GM23338 (cell line): ENCODE measurements around the gene NFKBIA. TPM values are rescaled to one million over a fixed set of nuclear protein-coding genes. Genes with fewer than 3 reads are reported as not detected.

Experiments
- CREB1 ChIP-seq: fragments of 250-450 bp; sonication (Bioruptor Pico); IDR thresholded peaks from 2 replicates; pipeline ENCODE4 v1.5.0; 2020; ENCODE audit warnings: low read depth, mild to moderate bottlenecking, moderate library complexity
- EZH2phosphoT487 ChIP-seq: fragments of 200-600 bp; sonication (generic); IDR thresholded peaks from one replicate; pipeline ENCODE4 v1.8.1; 2018; ENCODE audit warnings: antibody characterized with exemption; ENCODE audit not compliant: unreplicated experiment
- JUNB ChIP-seq: IDR thresholded peaks from one replicate; pipeline ENCODE4 v1.6.1; 2016; ENCODE audit warnings: antibody characterized with exemption; ENCODE audit not compliant: unreplicated experiment
- POLR2AphosphoS5 ChIP-seq: IDR thresholded peaks from 2 replicates; pipeline ENCODE4 v1.6.1; 2016; ENCODE audit warnings: antibody characterized with exemption, low read depth
- STAT1 ChIP-seq: IDR thresholded peaks from one replicate; pipeline ENCODE4 v1.6.1; 2016; ENCODE audit warnings: antibody characterized with exemption; ENCODE audit not compliant: unreplicated experiment
- ZNF114 ChIP-seq: fragments of 250-450 bp; sonication (Bioruptor Pico); IDR thresholded peaks from 2 replicates; pipeline ENCODE4 v1.5.0; 2020; ENCODE audit warnings: mild to moderate bottlenecking, moderate library complexity
- ZNF331 ChIP-seq: fragments of 250-450 bp; sonication (Bioruptor Pico); IDR thresholded peaks from 2 replicates; pipeline ENCODE4 v1.5.0; 2020; ENCODE audit warnings: low read depth, mild to moderate bottlenecking, moderate library complexity
- polyA plus RNA-seq: library from polyadenylated mRNA; unstranded; fragments of >200 nt; fragmentation: Nextera tagmentation; extraction: Ambion mirVana; gene quantifications from 2 replicates; pipeline ENCODE4 v1.2.1, GENCODE V29; 2016
- total RNA-seq: library from RNA; depleted of rRNA; stranded (reverse); fragments of >200 nt; shearing (Covaris generic); gene quantifications from 2 replicates; pipeline ENCODE4 v1.2.3, GENCODE V29; 2014
- TF ChIP-seq, protein P1 (sequence below): fragments of 250-450 bp; sonication (Bioruptor Pico); IDR thresholded peaks from 2 replicates; pipeline ENCODE4 v1.5.0; 2020; ENCODE audit warnings: mild to moderate bottlenecking, moderate library complexity
- TF ChIP-seq, protein P2 (sequence below), 2 experiments: fragments of 200-600 bp in 1 of 2; sonication (generic) in 1 of 2; conservative IDR thresholded peaks; 2 replicates each; pipeline versions ENCODE4 v1.5.1 to v1.6.1; 2016 to 2017; ENCODE audit warnings: antibody characterized with exemption in 2 of 2, low read depth in 2 of 2, mild to moderate bottlenecking in 2 of 2, moderate library complexity in 1 of 2
- TF ChIP-seq, protein P3 (sequence below): IDR thresholded peaks from 2 replicates; pipeline ENCODE4 v1.6.1; 2016; ENCODE audit warnings: antibody characterized with exemption

NFKBIA gene
- total and polyA plus RNA-seq, 2 experiments from 2014 or later = 33.4 to 41.3 TPM

DNA sequence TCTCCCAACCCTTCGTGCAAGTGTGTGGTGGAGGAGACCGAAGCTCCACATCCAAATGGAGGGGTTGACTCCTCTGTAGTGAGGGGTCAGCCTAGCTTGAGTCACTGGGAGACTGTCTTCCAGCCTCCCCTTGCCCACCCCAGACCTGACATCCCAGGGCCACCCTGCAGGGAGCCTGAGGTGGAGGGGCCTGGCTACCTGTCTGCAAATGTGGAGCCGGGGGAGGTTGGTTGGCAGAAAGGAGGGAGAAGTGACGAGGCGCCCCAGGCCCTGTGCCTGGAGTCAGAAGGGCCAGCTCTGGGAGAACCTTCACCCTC, 37.5 kb downstream of the NFKBIA start (continued):
- TF ChIP-seq, protein P1, sequence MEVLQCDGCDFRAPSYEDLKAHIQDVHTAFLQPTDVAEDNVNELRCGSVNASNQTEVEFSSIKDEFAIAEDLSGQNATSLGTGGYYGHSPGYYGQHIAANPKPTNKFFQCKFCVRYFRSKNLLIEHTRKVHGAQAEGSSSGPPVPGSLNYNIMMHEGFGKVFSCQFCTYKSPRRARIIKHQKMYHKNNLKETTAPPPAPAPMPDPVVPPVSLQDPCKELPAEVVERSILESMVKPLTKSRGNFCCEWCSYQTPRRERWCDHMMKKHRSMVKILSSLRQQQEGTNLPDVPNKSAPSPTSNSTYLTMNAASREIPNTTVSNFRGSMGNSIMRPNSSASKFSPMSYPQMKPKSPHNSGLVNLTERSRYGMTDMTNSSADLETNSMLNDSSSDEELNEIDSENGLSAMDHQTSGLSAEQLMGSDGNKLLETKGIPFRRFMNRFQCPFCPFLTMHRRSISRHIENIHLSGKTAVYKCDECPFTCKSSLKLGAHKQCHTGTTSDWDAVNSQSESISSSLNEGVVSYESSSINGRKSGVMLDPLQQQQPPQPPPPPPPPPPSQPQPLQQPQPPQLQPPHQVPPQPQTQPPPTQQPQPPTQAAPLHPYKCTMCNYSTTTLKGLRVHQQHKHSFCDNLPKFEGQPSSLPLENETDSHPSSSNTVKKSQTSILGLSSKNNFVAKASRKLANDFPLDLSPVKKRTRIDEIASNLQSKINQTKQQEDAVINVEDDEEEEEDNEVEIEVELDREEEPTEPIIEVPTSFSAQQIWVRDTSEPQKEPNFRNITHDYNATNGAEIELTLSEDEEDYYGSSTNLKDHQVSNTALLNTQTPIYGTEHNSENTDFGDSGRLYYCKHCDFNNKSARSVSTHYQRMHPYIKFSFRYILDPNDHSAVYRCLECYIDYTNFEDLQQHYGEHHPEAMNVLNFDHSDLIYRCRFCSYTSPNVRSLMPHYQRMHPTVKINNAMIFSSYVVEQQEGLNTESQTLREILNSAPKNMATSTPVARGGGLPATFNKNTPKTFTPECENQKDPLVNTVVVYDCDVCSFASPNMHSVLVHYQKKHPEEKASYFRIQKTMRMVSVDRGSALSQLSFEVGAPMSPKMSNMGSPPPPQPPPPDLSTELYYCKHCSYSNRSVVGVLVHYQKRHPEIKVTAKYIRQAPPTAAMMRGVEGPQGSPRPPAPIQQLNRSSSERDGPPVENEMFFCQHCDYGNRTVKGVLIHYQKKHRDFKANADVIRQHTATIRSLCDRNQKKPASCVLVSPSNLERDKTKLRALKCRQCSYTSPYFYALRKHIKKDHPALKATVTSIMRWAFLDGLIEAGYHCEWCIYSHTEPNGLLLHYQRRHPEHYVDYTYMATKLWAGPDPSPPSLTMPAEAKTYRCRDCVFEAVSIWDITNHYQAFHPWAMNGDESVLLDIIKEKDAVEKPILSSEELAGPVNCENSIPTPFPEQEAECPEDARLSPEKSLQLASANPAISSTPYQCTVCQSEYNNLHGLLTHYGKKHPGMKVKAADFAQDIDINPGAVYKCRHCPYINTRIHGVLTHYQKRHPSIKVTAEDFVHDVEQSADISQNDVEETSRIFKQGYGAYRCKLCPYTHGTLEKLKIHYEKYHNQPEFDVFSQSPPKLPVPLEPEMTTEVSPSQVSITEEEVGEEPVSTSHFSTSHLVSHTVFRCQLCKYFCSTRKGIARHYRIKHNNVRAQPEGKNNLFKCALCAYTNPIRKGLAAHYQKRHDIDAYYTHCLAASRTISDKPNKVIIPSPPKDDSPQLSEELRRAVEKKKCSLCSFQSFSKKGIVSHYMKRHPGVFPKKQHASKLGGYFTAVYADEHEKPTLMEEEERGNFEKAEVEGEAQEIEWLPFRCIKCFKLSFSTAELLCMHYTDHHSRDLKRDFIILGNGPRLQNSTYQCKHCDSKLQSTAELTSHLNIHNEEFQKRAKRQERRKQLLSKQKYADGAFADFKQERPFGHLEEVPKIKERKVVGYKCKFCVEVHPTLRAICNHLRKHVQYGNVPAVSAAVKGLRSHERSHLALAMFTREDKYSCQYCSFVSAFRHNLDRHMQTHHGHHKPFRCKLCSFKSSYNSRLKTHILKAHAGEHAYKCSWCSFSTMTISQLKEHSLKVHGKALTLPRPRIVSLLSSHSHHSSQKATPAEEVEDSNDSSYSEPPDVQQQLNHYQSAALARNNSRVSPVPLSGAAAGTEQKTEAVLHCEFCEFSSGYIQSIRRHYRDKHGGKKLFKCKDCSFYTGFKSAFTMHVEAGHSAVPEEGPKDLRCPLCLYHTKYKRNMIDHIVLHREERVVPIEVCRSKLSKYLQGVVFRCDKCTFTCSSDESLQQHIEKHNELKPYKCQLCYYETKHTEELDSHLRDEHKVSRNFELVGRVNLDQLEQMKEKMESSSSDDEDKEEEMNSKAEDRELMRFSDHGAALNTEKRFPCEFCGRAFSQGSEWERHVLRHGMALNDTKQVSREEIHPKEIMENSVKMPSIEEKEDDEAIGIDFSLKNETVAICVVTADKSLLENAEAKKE (CRISPR knock-in tag) = no peak
- TF ChIP-seq, protein P2, sequence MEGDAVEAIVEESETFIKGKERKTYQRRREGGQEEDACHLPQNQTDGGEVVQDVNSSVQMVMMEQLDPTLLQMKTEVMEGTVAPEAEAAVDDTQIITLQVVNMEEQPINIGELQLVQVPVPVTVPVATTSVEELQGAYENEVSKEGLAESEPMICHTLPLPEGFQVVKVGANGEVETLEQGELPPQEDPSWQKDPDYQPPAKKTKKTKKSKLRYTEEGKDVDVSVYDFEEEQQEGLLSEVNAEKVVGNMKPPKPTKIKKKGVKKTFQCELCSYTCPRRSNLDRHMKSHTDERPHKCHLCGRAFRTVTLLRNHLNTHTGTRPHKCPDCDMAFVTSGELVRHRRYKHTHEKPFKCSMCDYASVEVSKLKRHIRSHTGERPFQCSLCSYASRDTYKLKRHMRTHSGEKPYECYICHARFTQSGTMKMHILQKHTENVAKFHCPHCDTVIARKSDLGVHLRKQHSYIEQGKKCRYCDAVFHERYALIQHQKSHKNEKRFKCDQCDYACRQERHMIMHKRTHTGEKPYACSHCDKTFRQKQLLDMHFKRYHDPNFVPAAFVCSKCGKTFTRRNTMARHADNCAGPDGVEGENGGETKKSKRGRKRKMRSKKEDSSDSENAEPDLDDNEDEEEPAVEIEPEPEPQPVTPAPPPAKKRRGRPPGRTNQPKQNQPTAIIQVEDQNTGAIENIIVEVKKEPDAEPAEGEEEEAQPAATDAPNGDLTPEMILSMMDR (conservative IDR thresholded peaks at IDR 0.05; ENCODE audit: low read depth in 2 of 2) = no peak
- TF ChIP-seq STAT1 (no peak), EZH2phosphoT487 (no peak), POLR2AphosphoS5 (no peak), JUNB (no peak), ZNF331 (CRISPR knock-in tag) (no peak), ZNF114 (no peak), CREB1 (CRISPR knock-in tag) (no peak)
- TF ChIP-seq, protein P3, sequence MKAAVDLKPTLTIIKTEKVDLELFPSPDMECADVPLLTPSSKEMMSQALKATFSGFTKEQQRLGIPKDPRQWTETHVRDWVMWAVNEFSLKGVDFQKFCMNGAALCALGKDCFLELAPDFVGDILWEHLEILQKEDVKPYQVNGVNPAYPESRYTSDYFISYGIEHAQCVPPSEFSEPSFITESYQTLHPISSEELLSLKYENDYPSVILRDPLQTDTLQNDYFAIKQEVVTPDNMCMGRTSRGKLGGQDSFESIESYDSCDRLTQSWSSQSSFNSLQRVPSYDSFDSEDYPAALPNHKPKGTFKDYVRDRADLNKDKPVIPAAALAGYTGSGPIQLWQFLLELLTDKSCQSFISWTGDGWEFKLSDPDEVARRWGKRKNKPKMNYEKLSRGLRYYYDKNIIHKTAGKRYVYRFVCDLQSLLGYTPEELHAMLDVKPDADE = no peak
